ENCODE data around the gene DUSP3.
"Not testable (repeated sequence)": the region's sequence is repeated elsewhere in the genome, so short reads cannot be mapped to it uniquely, and the experiment has no call there.

The DUSP3 gene

DNA sequence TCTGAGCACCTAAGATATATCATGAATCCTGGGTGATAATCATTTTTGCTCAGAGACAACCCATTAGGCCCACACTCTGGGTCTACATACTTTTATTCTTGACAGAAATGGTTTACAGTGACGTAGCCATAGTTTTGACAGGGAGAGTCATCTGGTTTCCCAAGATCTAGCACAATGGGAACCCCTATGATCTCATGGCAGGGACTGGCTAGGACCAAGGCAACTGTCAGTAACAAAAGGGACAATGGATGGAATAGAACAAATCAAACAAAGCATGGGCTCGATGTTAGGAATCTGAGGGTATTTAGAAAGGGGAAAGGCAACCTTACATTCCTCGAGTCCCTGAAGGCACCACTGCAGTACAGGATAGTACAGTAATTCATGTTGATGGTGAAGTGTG is 22.0 kb upstream of the DUSP3 start:
- DNase-seq, result no peak

DNA sequence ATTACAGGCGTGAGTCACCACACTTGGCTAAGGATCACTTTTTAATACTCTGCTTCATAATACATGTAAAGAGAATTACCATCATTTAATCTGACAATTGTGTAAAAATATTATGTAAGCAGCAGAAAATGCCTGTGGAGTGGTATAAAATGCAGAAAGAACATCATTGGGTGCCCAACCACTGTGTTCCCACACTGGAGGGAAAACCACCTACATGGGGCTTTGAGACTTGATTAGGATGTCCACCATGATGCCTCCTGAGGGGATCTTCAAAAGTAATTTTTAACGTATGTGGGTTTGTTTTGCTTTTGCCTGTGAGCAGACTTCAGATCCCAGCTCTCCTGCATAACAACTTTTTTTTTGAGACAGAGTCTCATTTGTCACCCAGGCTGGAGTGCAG is 20.3 kb upstream of the DUSP3 start:
- DNase-seq, result no peak

DNA sequence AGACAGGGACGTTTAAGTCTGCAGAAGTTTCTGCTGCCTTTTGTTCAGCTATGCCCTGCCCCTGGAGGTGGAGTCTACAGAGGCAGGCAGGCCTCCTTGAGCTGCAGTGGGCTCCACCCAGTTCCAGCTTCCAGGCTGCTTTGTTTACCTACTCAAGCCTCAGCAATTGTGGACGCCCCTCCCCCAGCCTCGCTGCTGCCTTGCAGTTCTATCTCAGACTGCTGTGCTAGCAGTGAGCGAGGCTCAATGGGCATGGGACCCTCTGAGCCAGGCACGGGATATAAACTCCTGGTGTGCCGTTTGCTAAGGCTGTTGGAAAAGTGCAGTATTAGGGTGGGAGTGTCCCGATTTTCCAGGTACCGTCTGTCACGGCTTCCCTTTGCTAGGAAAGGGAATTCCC is 19.2 kb upstream of the DUSP3 start:
- not testable (repeated sequence) for DNase-seq

DNA sequence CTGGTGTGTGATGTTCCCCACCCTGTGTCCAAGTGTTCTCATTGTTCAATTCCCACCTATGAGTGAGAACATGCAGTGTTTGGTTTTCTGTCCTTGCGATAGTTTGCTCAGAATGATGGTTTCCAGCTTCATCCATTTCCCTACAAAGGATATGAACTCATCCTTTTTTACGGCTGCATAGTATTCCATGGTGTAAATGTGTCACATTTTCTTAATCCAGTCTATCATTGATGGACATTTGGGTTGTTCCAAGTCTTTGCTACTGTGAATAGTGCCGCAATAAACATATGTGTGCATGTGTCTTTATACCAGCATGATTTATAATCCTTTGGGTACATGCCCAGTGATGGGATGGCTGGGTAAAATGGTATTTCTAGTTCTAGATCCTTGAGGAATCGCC is 13.9 kb upstream of the DUSP3 start:
- not testable (repeated sequence) for DNase-seq

DNA sequence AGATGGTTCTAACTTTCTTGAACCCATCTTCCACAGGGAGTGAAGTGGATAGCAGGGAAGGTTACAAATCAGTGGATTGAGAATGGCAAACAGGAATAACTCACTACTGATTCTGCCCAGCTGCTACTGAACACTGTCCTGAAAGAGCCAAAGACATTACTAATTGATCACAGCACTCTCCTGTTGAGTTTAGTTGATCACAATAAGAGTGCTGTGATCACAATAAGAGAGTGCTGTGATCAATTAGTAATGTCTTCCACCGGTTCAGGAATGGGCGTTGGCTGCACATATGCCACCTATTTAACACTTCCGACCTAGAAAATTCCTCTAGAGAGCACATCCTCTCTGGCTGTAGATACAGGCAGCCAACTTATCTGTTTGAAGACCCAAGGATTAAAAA is 12.8 kb upstream of the DUSP3 start:
- peak; percentile 90 to 98 for DNase-seq

DNA sequence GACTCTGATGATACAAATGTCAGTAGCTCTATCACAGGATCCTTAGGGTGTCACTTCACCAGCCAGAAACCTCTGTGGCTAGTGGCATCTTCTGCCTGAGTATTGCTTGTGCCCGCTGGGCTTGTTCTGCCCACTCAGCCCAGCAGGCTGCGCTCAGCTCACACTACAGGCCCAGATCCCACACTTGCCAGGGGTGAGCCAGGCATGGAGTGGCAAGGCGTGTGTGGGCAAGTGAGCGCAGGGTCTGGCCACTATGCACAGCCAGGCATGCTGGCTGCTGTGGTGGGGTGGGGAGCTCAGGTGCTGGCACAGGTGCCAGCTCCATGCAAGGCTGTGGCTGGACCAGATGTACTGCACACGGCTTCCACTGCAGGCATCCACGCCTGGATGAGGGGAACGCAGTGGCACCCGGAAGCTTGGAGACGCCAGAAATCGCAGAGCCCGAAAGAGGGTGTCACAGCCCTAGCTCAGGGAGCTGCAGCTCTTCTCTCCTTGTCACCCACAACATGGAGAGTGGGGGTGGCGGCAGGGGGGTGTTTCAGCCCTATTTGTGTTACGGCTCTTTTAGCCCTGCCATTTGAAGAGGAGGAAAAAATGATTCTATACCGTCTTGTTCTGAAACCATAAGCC is 11.6 kb upstream of the DUSP3 start:
- DNase-seq, result peak; percentile 45 to 72

DNA sequence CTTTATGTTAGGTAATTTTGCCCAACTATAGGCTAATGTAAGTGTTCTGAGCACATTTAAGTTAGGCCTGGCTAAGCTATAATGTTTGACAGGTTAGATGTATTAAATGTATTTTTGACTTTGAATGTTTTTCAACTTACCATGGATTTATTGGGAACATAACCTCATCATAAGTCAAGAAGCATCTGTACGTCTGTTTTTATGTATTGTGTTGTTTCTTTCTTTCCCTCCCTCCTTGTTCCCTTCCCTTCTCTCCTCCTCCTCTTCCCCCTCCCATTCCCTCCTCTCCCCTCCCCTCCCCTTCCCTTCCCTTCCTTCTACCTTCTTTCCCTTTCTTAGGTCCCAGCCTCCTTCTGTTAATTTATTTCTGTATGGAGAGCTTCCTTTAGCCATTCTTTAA is 10.7 kb upstream of the DUSP3 start:
- no peak for DNase-seq

DNA sequence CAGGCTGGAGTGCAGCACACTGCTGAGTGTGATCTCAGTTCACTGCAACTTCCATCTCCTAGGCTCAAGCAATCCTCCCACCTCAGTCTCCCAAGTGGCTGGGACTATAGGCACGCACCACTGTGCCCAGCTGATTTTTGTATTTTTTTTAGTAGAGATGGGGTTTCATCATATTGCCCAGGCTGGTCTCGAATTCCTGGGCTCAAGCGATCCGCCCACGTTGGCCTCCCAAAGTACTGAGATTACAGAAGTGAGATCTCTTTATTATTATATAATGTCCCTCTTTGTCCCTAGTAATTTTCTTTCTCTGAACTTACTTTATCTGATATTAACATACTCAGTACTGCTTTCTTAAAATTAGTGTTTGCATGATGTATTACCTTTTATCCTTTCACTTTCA is 9.8 kb upstream of the DUSP3 start:
- DNase-seq, result no peak

DNA sequence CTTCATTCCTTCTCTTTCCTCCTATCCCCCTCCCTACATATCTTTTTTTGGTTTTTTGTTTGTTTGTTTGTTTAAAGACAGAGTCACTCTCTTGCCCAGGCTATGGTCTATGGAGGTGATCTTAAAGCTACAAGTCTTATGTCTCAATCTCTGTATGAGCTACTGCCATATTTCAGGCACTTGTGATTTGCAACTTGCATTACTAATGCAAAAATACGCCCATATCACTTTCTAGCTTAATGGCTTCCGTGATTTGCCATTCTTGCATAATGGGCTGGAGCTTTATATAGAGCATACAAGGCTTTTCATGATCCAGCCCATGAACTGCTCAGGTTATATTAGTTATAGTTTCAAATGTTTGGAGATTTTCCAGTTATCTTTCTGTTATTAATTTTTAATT is 9.0 kb upstream of the DUSP3 start:
- DNase-seq, result no peak

DNA sequence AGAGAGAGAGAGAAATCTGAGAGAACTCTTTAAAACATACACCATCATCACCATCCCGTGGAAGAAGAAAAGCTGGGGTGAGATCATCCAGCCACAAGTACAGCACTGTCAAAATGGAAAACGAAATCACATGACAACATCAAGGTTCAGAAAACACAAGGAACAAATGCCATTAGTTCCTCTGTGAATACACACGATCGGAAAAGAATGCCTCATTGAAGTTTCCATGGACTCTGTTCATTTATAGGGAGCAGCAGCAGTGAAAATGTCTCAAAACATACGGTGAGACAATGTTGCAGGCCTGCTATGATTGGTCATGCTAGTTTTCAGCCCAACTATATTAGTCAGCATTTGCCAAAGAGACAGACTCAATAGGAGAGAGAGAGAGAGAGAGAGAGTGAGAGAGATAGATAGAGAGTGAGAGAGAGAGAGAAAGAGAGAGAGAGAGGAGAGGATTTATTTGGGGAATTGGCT is 5.9 kb upstream of the DUSP3 start:
- no peak for DNase-seq

DNA sequence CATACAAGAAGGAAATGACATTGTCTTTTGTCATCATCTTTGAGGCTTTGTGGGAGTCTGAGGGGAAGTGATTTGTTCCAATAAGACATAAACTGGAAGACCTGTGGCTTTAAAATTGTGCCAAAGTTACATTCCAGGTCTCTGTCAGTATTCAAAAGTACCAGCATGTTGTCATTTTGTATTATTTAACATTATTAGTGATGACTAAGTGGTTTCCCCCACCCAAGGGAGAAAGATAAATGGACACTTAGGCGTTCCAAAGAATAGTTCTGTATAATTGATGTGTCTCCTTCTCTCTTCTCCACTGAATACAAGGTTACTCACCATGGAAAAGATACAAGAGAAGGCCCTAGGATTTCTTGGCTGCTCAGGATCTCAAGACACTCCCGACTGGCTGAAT is 5.3 kb upstream of the DUSP3 start:
- DNase-seq, result no peak

DNA sequence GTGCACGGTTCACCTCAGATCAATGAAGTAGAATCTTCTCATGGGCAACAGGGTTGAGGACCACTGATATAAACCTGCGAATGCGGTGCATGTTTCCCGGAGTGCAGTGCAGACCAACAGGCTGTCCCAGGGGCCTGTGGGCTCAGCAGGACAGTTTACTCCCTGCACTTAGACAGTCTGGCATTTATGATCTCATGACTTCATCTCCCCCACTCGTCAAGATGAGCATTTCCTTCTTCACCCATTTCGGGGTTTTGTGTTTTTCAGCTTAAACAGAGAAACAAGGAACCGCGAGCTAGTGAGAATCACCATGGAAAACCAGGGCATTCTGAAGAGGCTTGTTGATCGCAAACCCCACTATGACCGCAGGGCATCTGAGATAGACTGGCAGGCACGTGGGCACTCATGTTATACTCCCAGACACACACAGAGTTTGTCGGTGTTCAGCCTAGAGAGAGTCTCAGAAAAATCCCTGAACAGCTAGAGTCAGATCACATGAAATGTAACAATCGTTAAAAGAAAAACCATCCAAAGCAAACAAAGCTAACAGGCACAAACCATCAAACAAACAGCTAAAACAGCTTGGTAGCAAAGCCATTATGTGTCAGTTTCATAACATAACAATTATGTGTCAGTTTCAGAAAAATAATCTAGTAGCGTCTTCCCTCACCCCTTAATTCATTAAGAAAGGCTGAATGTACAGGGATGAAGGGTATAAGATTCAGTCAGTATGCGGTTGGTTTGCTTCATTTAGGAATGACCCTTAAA is 4.3 kb upstream of the DUSP3 start:
- DNase-seq, result no peak

DNA sequence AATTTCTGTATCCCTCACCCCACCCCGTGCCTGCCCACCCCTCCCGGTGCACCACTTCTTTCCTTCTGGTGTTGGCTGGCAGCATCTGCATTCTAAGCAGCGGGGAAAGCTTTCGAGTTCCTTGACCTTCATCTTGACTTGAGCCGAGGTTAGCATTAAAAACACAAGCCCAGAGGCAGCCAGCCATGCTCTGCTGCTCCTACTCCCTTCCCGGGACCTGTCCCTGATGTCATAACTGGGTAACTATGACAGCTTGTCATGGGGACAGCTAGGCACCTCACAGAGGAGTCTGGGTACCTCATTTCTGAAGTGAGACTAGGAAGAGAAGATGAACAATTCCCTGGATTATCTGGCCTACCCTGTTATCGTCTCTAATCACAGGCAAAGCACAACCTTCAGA is 1.4 kb upstream of the DUSP3 start, which contains the start of gene CFAP97D1:
Gene CFAP97D1, plus strand, starts transcription at position 301 of the 400 bp plus-strand sequence. Its CDS starts 28 bp downstream, at position 329.
- no peak for DNase-seq

DNA sequence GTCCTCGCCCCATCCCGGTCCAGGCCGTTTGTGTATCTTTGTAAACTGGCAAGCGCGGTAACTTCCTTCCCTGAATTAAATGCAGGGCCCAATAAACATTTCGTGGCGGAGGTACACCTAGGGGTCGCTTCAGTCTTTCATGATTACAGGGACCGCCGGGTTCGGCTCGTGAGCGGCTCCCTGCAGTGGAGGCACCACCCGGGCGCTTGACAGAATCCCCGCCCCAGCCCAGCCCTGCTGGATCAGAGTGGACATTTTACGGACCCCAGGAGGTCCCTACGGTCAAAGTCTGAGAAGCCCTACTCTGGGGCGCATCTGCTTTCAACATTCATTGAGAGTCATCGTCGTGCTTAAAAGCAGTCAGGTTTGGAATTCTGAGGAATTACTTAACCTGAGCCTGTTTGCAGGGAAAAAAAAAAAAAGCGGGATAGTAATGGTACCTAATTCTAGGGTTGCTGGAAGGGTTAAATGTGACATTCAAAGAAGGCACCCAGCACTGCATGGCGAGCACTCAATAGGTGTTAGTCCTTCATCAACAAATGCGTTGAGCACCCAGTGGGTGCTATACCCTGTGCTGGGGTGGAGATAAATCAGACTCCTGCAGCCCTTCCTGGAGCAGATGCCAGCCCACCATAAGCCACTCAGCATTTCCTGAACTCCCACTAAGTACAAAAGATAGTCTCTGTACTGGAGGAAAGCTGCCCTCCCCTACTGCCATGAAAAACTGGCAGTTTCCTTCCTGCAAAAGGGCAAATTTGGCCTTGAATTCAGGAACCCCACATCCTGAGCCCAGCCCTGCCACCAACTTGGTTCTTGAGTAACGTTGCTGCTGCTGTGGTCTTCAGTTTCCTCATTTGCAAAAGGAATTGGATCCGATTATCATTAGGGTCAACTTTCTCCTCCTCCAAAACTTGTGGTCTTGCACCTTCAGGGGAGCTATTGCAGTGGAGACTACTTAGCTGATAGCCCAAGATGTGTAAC is 658 bp upstream of the DUSP3 start:
- DNase-seq, result peak; percentile 30 to 75

DNA sequence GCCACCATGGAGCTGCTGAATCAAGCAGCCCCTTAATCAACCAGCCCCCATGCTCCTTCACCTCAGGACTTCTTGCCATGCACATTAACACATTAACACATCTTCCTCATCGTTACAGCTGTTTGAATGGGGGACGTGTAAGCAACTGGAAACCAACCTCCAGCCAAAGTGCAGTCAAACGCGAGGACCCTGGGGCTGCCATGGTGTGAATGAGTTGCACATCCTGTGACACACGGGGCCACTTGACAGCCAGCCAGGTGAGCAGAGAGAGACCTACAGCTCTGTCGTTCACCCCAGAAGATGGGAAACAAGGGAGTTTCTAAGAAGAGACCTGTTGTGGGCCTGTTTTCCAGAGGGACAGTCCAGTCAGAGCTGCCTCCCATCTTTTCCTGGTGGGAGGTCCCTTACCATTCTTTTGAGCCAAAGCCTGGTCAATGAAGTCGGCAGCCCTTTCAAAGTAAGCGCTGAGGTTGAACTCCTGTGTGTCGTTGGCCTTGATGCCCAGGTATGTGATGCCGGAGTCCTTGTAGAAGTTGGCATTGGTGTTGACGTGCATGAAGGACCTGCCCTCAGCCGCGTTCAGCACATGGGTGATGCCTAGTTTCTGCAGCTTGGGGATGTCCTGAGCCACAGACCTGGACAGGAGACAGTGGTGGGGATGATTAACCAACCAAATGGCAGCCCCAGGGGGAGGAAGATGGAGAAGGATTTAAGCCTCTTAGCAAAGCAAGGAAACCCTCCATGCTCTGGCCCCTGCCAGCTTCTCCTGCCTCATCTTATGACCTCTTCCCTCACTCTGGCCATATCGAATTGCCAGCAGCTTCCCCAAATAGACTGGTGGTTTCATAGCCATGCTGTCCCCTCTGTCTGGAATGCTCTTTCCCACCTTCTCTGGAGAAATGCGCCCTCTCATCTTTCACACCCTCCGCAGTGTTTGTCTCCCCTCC is 4.2 kb downstream of the DUSP3 start:
- DNase-seq, result no peak

DNA sequence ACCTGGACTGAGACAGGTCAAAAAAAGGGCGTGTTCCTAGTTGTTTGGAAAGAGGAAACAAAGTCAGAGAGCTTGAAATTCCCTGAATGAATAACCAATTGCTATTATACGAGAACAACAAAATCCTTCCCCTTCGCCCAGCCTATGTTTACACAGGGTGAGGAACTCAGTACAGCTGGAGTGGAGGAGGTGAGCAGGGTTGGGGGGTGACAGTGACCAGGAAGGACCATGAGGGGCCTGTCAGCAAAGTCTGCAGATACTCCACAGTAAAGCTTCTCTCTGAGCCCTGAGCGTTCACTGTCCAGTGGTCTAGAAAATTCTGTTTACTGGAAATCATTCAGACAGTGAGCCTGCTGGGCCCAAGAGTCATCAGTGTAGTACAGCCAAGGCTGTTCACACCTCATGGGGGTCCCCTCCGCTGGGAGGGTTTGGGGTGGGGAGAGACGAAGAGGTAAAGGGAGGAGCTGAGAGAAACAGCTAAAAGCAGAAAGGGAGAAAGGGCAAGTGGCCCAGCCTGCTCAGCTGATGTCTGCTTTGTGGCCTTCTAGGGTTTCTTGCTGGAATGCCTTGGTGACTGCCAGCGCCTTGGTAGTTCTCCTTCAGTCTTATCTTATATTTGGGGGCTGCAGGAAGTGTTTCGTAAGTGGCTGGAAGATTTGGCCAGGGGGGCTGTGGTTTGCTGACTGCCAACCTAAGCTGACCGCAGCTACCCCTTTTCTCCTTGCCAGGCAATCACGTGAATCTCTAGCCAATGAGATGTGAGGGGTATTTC is 5.7 kb downstream of the DUSP3 start:
- no peak for DNase-seq

DNA sequence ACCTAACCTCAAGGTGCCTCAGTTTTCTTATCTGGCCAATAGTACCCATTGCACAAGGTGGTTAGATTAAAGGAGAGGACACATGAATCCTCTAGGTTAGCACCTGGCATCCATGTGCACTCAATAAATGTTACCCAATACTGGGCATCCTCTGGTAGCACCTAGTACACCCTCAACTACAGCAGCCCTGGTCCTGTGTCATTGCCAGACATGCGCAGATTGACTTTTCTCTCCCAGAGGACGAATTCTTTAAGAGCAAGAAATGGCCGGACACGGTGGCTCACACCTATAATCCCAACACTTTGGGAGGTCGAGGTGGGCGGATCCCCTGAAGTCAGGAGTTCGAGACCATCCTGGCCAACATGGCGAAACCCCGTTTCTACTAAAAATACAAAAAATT is 7.3 kb downstream of the DUSP3 start:
- no peak for DNase-seq

DNA sequence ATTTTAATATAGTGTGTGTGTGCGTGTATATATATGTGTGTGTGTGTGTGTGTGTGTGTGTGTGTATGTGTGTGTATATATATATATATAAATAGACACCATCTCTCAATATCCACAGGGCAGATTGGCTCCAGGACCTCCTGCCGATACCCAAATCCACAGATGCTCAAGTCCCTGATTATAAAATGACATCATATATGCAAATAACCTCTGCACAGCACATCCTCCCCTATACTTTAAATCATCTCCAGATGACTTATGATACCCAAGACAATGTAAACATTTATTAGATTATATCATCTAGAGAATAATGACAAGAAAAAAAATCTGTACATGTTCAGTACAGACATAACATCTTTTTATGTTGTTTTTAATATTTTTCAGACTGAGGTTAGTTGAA is 7.8 kb downstream of the DUSP3 start:
- no peak for DNase-seq

DNA sequence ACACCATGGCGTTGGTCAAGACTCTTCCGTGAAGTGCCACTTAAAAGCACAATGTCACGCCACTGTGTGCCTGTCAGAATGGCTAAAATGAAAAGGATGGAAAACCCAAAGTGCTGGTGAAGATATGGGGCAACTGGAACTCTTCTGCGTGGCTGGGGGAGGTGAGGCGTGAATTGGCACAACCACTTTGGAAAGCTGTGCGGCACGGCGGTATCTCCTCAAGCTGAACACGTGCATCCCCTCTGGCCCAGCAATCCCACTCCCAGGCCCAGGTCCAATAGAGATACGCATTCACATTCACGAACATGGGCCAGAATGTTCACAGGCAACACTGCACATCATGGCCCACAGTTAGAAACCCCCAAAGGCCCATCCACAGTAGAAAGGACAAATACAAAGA is 8.9 kb downstream of the DUSP3 start:
- no peak for DNase-seq

DNA sequence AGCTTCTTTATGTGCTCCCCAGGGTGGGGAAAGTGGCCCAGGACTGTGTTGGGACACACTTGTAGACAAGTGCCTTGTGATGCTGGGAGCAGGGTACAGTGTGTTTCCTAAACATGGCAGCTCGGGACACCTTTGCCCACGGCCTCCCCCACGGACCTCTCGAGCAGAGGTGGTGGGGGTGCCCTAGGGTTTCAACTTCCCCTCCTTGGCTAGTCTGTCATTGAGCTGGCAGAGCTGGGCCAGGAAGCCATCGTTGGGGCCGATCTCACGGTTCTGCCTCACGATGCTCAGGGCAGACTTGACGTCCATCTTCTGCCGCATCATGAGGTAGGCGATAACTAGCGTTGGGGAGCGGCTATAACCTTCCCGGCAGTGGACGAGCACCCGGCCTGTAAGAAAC is 9.4 kb downstream of the DUSP3 start:
- no peak for DNase-seq

DNA sequence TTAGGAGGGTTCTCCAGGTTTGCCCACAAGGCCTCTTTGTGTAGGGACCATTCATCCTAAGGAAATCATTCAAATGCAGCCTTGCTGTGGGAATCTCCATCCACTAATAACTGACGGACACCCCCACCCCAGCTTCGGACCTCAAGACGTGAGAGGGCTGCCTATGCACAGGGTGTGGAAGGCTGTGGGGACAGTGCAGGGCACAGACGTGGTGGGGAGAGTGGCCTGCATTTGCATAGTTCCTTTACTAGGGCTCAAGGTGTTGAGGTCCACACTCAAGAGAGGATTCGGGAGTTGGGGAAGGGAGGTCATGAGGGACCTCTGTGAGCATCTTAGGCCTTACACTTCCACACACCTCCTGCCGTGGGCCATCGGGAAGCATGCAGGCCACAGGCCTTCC is 9.8 kb downstream of the DUSP3 start:
- DNase-seq, result no peak

All from NCI-H524 (cell line).